Gastroesophageal sphincter (tissue), 3 donors: ENCODE data around the gene PHACTR1.

ENCODE experiments used
- CTCF ChIP-seq, 4 experiments: fragments of 200-600 bp in 2 of 4; fragments of 450-650 bp in 2 of 4; sonication (generic) in 1 of 4; IDR thresholded peaks; one replicate each; pipeline ENCODE4 v1.5.1; 2017 to 2019; ENCODE audit warnings: antibody characterized with exemption in 4 of 4, mild to moderate bottlenecking in 2 of 4, moderate library complexity in 2 of 4
- EP300 ChIP-seq: sonication (generic); formaldehyde crosslinking; IDR thresholded peaks from one replicate; pipeline ENCODE4 v1.6.1; 2017; ENCODE audit warnings: antibody characterized with exemption, mild to moderate bottlenecking
- POLR2A ChIP-seq, 2 donors: fragments of 450-650 bp; IDR thresholded peaks; one replicate each; pipeline ENCODE4 v1.6.1; 2017; ENCODE audit warnings: antibody characterized with exemption in 2 of 2, mild to moderate bottlenecking in 2 of 2, moderate library complexity in 1 of 2

DNA sequence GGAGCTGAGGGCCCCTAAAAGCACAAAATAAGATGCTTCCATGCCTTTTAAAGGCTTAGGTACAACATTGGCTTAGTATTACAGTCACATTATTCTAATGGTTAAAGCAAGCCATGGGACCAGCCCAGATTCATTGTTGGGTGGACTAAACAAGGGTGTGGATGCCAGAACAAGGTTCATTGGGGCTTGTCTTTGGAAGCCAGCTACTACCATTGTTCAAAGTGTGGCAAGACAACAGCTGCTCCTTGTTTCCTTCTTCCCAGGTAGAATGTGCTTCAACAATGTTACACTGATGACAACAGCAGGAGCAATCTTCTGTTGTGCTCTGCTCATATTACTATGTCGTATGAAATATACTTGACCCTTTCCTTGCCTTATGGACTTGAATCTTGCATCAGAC, 350.3 kb downstream of the PHACTR1 start:
- TF ChIP-seq CTCF (IDR thresholded peaks at IDR 0.05): no peak
- no peak for TF ChIP-seq POLR2A (IDR thresholded peaks at IDR 0.05)
- no peak for TF ChIP-seq EP300
